GM23338 (cell line): Measurements from ENCODE around the gene C11orf71. TPM values are rescaled to one million over a fixed set of nuclear protein-coding genes. Genes with fewer than 3 reads are reported as not detected.

Experiments used
- ATAC-seq: fragments of 200-7000 bp; cut with Tn5 transposase; 3 replicates; pipeline ENCODE4 v1.9.1; 2020
- DNase-seq: peaks from one replicate; pipeline ENCODE4 v3.0.0-alpha.2; 2015; ENCODE audit warnings: low spot score
- H2AFZ ChIP-seq: fragments of 200-600 bp; sonication (generic); 2 replicates; pipeline ENCODE4 v1.8.0; 2016; ENCODE audit warnings: antibody characterized with exemption, mild to moderate bottlenecking, moderate library complexity
- H3F3A ChIP-seq: fragments of 200-600 bp; sonication (generic); replicated peaks from 2 replicates; pipeline ENCODE4 v1.8.0; 2017; ENCODE audit warnings: antibody characterized with exemption, mixed run types, low read depth
- H3K27ac ChIP-seq: fragments of 200-600 bp; sonication (generic); 2 replicates; pipeline ENCODE4 v1.6.1; 2016; ENCODE audit warnings: low read depth
- H3K27me3 ChIP-seq: fragments of 200-600 bp; sonication (generic); 2 replicates; pipeline ENCODE4 v1.8.0; 2016; ENCODE audit warnings: mild to moderate bottlenecking, mixed run types, moderate library complexity; ENCODE audit not compliant: insufficient read depth
- H3K36me3 ChIP-seq: fragments of 200-600 bp; sonication (generic); 2 replicates; pipeline ENCODE4 v1.8.0; 2016; ENCODE audit warnings: mild to moderate bottlenecking; ENCODE audit not compliant: insufficient read depth
- H3K4me1 ChIP-seq: fragments of 200-600 bp; sonication (generic); 2 replicates; pipeline ENCODE4 v1.8.0; 2016; ENCODE audit warnings: mild to moderate bottlenecking, moderate library complexity; ENCODE audit not compliant: insufficient read depth
- H3K4me2 ChIP-seq: fragments of 200-600 bp; sonication (generic); 2 replicates; pipeline ENCODE4 v1.7.1; 2017; ENCODE audit warnings: mixed run types
- H3K4me3 ChIP-seq: fragments of 200-600 bp; sonication (generic); 2 replicates; pipeline ENCODE4 v1.6.1; 2016; ENCODE audit warnings: mixed run types
- H3K79me2 ChIP-seq: fragments of 200-600 bp; sonication (generic); replicated peaks from 2 replicates; pipeline ENCODE4 v1.8.0; 2017; ENCODE audit warnings: mild to moderate bottlenecking; ENCODE audit not compliant: insufficient read depth
- H3K9me2 ChIP-seq: fragments of 200-600 bp; sonication (generic); 2 replicates; pipeline ENCODE4 v1.8.0; 2017; ENCODE audit not compliant: insufficient read depth
- H4K20me1 ChIP-seq: fragments of 200-600 bp; sonication (generic); replicated peaks from 2 replicates; pipeline ENCODE4 v1.8.0; 2017; ENCODE audit warnings: mild to moderate bottlenecking; ENCODE audit not compliant: insufficient read depth
- H3K27ac Mint-ChIP-seq: 2 replicates; pipeline ENCODE4 v1.8.0; 2020; ENCODE audit warnings: inconsistent platforms, mild to moderate bottlenecking, moderate library complexity, mixed read lengths
- H3K27me3 Mint-ChIP-seq: 3 replicates; pipeline ENCODE4 v1.8.0; 2022; ENCODE audit warnings: low read depth, mild to moderate bottlenecking, moderate library complexity, mixed read lengths, inconsistent platforms; ENCODE audit not compliant: insufficient read depth, poor library complexity
- H3K36me3 Mint-ChIP-seq: 3 replicates; pipeline ENCODE4 v1.8.0; 2021; ENCODE audit warnings: low read depth, mild to moderate bottlenecking, inconsistent platforms, moderate library complexity, mixed read lengths
- H3K4me1 Mint-ChIP-seq: 3 replicates; pipeline ENCODE4 v1.8.0; 2020; ENCODE audit warnings: mild to moderate bottlenecking, inconsistent platforms, mixed read lengths
- H3K4me3 Mint-ChIP-seq: 3 replicates; pipeline ENCODE4 v1.8.0; 2021; ENCODE audit warnings: moderate library complexity, mild to moderate bottlenecking, inconsistent platforms, mixed read lengths
- H3K9me3 Mint-ChIP-seq: 3 replicates; pipeline ENCODE4 v1.8.0; 2020; ENCODE audit warnings: moderate library complexity, mild to moderate bottlenecking, inconsistent platforms, mixed read lengths
- CREB1 ChIP-seq: fragments of 250-450 bp; sonication (Bioruptor Pico); IDR thresholded peaks from 2 replicates; pipeline ENCODE4 v1.5.0; 2020; ENCODE audit warnings: low read depth, mild to moderate bottlenecking, moderate library complexity
- ETS1 ChIP-seq: IDR thresholded peaks from 2 replicates; pipeline ENCODE4 v1.6.1; 2016; ENCODE audit warnings: antibody characterized with exemption
- EZH2 ChIP-seq: fragments of 200-600 bp; sonication (generic); IDR thresholded peaks from one replicate; pipeline ENCODE4 v1.8.0; 2017; ENCODE audit warnings: antibody characterized with exemption, mild to moderate bottlenecking, low read depth; ENCODE audit not compliant: unreplicated experiment
- EZH2phosphoT487 ChIP-seq: fragments of 200-600 bp; sonication (generic); IDR thresholded peaks from one replicate; pipeline ENCODE4 v1.8.1; 2018; ENCODE audit warnings: antibody characterized with exemption; ENCODE audit not compliant: unreplicated experiment
- NANOG ChIP-seq: IDR thresholded peaks from 2 replicates; pipeline ENCODE4 v1.6.1; 2016; ENCODE audit warnings: antibody characterized with exemption, borderline replicate concordance
- POLR2AphosphoS5 ChIP-seq: IDR thresholded peaks from 2 replicates; pipeline ENCODE4 v1.6.1; 2016; ENCODE audit warnings: antibody characterized with exemption, low read depth
- STAT1 ChIP-seq: IDR thresholded peaks from one replicate; pipeline ENCODE4 v1.6.1; 2016; ENCODE audit warnings: antibody characterized with exemption; ENCODE audit not compliant: unreplicated experiment
- ZNF114 ChIP-seq: fragments of 250-450 bp; sonication (Bioruptor Pico); IDR thresholded peaks from 2 replicates; pipeline ENCODE4 v1.5.0; 2020; ENCODE audit warnings: mild to moderate bottlenecking, moderate library complexity
- ZNF331 ChIP-seq: fragments of 250-450 bp; sonication (Bioruptor Pico); IDR thresholded peaks from 2 replicates; pipeline ENCODE4 v1.5.0; 2020; ENCODE audit warnings: low read depth, mild to moderate bottlenecking, moderate library complexity
- polyA plus RNA-seq: library from polyadenylated mRNA; unstranded; fragments of >200 nt; fragmentation: Nextera tagmentation; extraction: Ambion mirVana; gene quantifications from 2 replicates; pipeline ENCODE4 v1.2.1, GENCODE V29; 2016
- total RNA-seq: library from RNA; depleted of rRNA; stranded (reverse); fragments of >200 nt; shearing (Covaris generic); gene quantifications from 2 replicates; pipeline ENCODE4 v1.2.3, GENCODE V29; 2014
- TF ChIP-seq, protein P1 (sequence below): IDR thresholded peaks from one replicate; pipeline ENCODE4 v1.6.1; 2018; ENCODE audit warnings: antibody characterized with exemption; ENCODE audit not compliant: unreplicated experiment
- TF ChIP-seq, protein P2 (sequence below): fragments of 250-450 bp; sonication (Bioruptor Pico); IDR thresholded peaks from 2 replicates; pipeline ENCODE4 v1.5.0; 2020; ENCODE audit warnings: mild to moderate bottlenecking, moderate library complexity
- TF ChIP-seq, protein P3 (sequence below), 2 experiments: fragments of 200-600 bp in 1 of 2; sonication (generic) in 1 of 2; conservative IDR thresholded peaks; 2 replicates each; pipeline versions ENCODE4 v1.5.1 to v1.6.1; 2016 to 2017; ENCODE audit warnings: antibody characterized with exemption in 2 of 2, low read depth in 2 of 2, mild to moderate bottlenecking in 2 of 2, moderate library complexity in 1 of 2

The C11orf71 gene
- total and polyA plus RNA-seq, 2 experiments from 2014 or later, result 5.8 to 8.7 TPM

- Mint-ChIP-seq H3K4me1 (no peaks in the 10 kb centered on the region; the same call in 2 of the 3 replicates), H3K4me3 (no peak overlapping the region), H3K36me3 (peaks cover 13% of the 10 kb centered on the region; the same call in 2 of the 3 replicates), H3K9me3 (peaks cover 15% of the 10 kb centered on the region), H3K27me3 (peaks cover 2% of the 10 kb centered on the region), H3K27ac (no peak overlapping the region)
- peaks cover 1% of the 10 kb centered on the region for H3K9me2 ChIP-seq
- no peak overlapping the region for H3K4me2 ChIP-seq
- no peak for ATAC-seq
- H3F3A ChIP-seq, result no peaks in the 10 kb centered on the region
- no peak for DNase-seq
- no peaks in the 10 kb centered on the region for H3K36me3 ChIP-seq
- no peak overlapping the region for H3K27ac ChIP-seq
- TF ChIP-seq POLR2AphosphoS5 (no peak), NANOG (no peak), EZH2phosphoT487 (no peak), ZNF114 (CRISPR knock-in tag) (no peak), ETS1 (no peak), CREB1 (no peak), STAT1 (no peak), ZNF331 (no peak), EZH2 (no peak)
- TF ChIP-seq, protein P1, sequence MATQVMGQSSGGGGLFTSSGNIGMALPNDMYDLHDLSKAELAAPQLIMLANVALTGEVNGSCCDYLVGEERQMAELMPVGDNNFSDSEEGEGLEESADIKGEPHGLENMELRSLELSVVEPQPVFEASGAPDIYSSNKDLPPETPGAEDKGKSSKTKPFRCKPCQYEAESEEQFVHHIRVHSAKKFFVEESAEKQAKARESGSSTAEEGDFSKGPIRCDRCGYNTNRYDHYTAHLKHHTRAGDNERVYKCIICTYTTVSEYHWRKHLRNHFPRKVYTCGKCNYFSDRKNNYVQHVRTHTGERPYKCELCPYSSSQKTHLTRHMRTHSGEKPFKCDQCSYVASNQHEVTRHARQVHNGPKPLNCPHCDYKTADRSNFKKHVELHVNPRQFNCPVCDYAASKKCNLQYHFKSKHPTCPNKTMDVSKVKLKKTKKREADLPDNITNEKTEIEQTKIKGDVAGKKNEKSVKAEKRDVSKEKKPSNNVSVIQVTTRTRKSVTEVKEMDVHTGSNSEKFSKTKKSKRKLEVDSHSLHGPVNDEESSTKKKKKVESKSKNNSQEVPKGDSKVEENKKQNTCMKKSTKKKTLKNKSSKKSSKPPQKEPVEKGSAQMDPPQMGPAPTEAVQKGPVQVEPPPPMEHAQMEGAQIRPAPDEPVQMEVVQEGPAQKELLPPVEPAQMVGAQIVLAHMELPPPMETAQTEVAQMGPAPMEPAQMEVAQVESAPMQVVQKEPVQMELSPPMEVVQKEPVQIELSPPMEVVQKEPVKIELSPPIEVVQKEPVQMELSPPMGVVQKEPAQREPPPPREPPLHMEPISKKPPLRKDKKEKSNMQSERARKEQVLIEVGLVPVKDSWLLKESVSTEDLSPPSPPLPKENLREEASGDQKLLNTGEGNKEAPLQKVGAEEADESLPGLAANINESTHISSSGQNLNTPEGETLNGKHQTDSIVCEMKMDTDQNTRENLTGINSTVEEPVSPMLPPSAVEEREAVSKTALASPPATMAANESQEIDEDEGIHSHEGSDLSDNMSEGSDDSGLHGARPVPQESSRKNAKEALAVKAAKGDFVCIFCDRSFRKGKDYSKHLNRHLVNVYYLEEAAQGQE, result no peak
- TF ChIP-seq, protein P2, sequence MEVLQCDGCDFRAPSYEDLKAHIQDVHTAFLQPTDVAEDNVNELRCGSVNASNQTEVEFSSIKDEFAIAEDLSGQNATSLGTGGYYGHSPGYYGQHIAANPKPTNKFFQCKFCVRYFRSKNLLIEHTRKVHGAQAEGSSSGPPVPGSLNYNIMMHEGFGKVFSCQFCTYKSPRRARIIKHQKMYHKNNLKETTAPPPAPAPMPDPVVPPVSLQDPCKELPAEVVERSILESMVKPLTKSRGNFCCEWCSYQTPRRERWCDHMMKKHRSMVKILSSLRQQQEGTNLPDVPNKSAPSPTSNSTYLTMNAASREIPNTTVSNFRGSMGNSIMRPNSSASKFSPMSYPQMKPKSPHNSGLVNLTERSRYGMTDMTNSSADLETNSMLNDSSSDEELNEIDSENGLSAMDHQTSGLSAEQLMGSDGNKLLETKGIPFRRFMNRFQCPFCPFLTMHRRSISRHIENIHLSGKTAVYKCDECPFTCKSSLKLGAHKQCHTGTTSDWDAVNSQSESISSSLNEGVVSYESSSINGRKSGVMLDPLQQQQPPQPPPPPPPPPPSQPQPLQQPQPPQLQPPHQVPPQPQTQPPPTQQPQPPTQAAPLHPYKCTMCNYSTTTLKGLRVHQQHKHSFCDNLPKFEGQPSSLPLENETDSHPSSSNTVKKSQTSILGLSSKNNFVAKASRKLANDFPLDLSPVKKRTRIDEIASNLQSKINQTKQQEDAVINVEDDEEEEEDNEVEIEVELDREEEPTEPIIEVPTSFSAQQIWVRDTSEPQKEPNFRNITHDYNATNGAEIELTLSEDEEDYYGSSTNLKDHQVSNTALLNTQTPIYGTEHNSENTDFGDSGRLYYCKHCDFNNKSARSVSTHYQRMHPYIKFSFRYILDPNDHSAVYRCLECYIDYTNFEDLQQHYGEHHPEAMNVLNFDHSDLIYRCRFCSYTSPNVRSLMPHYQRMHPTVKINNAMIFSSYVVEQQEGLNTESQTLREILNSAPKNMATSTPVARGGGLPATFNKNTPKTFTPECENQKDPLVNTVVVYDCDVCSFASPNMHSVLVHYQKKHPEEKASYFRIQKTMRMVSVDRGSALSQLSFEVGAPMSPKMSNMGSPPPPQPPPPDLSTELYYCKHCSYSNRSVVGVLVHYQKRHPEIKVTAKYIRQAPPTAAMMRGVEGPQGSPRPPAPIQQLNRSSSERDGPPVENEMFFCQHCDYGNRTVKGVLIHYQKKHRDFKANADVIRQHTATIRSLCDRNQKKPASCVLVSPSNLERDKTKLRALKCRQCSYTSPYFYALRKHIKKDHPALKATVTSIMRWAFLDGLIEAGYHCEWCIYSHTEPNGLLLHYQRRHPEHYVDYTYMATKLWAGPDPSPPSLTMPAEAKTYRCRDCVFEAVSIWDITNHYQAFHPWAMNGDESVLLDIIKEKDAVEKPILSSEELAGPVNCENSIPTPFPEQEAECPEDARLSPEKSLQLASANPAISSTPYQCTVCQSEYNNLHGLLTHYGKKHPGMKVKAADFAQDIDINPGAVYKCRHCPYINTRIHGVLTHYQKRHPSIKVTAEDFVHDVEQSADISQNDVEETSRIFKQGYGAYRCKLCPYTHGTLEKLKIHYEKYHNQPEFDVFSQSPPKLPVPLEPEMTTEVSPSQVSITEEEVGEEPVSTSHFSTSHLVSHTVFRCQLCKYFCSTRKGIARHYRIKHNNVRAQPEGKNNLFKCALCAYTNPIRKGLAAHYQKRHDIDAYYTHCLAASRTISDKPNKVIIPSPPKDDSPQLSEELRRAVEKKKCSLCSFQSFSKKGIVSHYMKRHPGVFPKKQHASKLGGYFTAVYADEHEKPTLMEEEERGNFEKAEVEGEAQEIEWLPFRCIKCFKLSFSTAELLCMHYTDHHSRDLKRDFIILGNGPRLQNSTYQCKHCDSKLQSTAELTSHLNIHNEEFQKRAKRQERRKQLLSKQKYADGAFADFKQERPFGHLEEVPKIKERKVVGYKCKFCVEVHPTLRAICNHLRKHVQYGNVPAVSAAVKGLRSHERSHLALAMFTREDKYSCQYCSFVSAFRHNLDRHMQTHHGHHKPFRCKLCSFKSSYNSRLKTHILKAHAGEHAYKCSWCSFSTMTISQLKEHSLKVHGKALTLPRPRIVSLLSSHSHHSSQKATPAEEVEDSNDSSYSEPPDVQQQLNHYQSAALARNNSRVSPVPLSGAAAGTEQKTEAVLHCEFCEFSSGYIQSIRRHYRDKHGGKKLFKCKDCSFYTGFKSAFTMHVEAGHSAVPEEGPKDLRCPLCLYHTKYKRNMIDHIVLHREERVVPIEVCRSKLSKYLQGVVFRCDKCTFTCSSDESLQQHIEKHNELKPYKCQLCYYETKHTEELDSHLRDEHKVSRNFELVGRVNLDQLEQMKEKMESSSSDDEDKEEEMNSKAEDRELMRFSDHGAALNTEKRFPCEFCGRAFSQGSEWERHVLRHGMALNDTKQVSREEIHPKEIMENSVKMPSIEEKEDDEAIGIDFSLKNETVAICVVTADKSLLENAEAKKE (CRISPR knock-in tag), result no peak
- TF ChIP-seq, protein P3, sequence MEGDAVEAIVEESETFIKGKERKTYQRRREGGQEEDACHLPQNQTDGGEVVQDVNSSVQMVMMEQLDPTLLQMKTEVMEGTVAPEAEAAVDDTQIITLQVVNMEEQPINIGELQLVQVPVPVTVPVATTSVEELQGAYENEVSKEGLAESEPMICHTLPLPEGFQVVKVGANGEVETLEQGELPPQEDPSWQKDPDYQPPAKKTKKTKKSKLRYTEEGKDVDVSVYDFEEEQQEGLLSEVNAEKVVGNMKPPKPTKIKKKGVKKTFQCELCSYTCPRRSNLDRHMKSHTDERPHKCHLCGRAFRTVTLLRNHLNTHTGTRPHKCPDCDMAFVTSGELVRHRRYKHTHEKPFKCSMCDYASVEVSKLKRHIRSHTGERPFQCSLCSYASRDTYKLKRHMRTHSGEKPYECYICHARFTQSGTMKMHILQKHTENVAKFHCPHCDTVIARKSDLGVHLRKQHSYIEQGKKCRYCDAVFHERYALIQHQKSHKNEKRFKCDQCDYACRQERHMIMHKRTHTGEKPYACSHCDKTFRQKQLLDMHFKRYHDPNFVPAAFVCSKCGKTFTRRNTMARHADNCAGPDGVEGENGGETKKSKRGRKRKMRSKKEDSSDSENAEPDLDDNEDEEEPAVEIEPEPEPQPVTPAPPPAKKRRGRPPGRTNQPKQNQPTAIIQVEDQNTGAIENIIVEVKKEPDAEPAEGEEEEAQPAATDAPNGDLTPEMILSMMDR (conservative IDR thresholded peaks at IDR 0.05; ENCODE audit: low read depth in 2 of 2), result no peak
- no peaks in the 10 kb centered on the region for H3K27me3 ChIP-seq
- H3K79me2 ChIP-seq, result no peaks in the 10 kb centered on the region
- no peaks in the 10 kb centered on the region for H3K4me1 ChIP-seq
- peak overlapping the region; percentile 72; the same call in 1 of the 2 replicates for H2AFZ ChIP-seq
- no peaks in the 10 kb centered on the region for H4K20me1 ChIP-seq
- no peak overlapping the region for H3K4me3 ChIP-seq
Observed at GRCh38 chr11:114350022-114350421, 50.3 kb downstream of the C11orf71 start.
